A673 (cell line): ENCODE results near the gene PLEKHG3. TPM values are rescaled to one million over a fixed set of nuclear protein-coding genes. Genes with fewer than 3 reads are reported as not detected.

ENCODE experiments used
- BruUV-seq: library from RNA; stranded (reverse); fragments of 400-500 nt; replicated peaks from 2 replicates; lab custom pipeline; 2021; lab: Mats Ljungman, UMichigan
- CTCF ChIA-PET: fragments of 300-600 bp; sonication (Branson Sonifier 250); formaldehyde crosslinking; loops from one replicate; lab custom pipeline; 2022; ENCODE audit warnings: antibody characterized with exemption; lab: Charles Lee
- POLR2A ChIA-PET: fragments of 300-600 bp; sonication (Branson Sonifier 250); formaldehyde crosslinking; loops from one replicate; lab custom pipeline; 2022; ENCODE audit warnings: antibody characterized with exemption; ENCODE audit not compliant: low non-redundant PET; lab: Charles Lee
- DNase-seq: peaks from one replicate; pipeline ENCODE4 v3.0.0-alpha.2; 2015; ENCODE audit warnings: low spot score
- H3K27ac ChIP-seq: fragments of 200-600 bp; sonication (generic); 2 replicates; pipeline ENCODE4 v1.5.1; 2016; ENCODE audit warnings: mixed run types, low read depth, mild to moderate bottlenecking, mixed read lengths, antibody characterized with exemption, low read length; ENCODE audit not compliant: poor library complexity, severe bottlenecking
- H3K27me3 ChIP-seq: fragments of 200-600 bp; sonication (generic); replicated peaks from 2 replicates; pipeline ENCODE4 v1.6.1; 2017; ENCODE audit warnings: mixed run types, low read depth, mild to moderate bottlenecking, mixed read lengths, antibody characterized with exemption, low read length; ENCODE audit not compliant: insufficient read depth, poor library complexity
- H3K36me3 ChIP-seq: fragments of 200-600 bp; sonication (generic); 2 replicates; pipeline ENCODE4 v1.6.1; 2016; ENCODE audit warnings: mixed run types, mild to moderate bottlenecking, mixed read lengths, antibody characterized with exemption, low read length; ENCODE audit not compliant: insufficient read depth, poor library complexity, severe bottlenecking
- H3K4me1 ChIP-seq: fragments of 200-600 bp; sonication (generic); 2 replicates; pipeline ENCODE4 v1.6.1; 2017; ENCODE audit warnings: mixed run types, mild to moderate bottlenecking, mixed read lengths, antibody characterized with exemption, low read length; ENCODE audit not compliant: insufficient read depth, poor library complexity, severe bottlenecking
- H3K4me3 ChIP-seq: fragments of 200-600 bp; sonication (generic); 2 replicates; pipeline ENCODE4 v1.5.1; 2016; ENCODE audit warnings: low read depth, mixed run types, mild to moderate bottlenecking, mixed read lengths, low read length; ENCODE audit not compliant: poor library complexity, severe bottlenecking
- H3K9me3 ChIP-seq: fragments of 200-600 bp; sonication (generic); 2 replicates; pipeline ENCODE4 v1.6.1; 2016; ENCODE audit warnings: mixed run types, low read depth, mild to moderate bottlenecking, mixed read lengths, antibody characterized with exemption, low read length; ENCODE audit not compliant: poor library complexity, severe bottlenecking
- EZH2 ChIP-seq: fragments of 200-600 bp; sonication (generic); IDR thresholded peaks from 2 replicates; pipeline ENCODE4 v1.6.1; 2017; ENCODE audit warnings: borderline replicate concordance, low read depth, mild to moderate bottlenecking, mixed read lengths, antibody characterized with exemption, low read length; ENCODE audit not compliant: poor library complexity, severe bottlenecking
- intact Hi-C: fragments of 100-400 bp; cut with micrococcal nuclease; formaldehyde crosslinking; loops from one replicate; pipeline ENCODE4 v1.10.0; 2022; ENCODE audit not compliant: unreplicated experiment
- total RNA-seq: library from RNA; stranded (reverse); gene quantifications from 2 replicates; pipeline ENCODE4 v1.2.3, GENCODE V29; 2021
- TF ChIP-seq, protein P1 (sequence below): fragments of 300-800, 200-600 bp; sonication (generic); conservative IDR thresholded peaks from 2 replicates; pipeline ENCODE4 v1.5.1; 2017; ENCODE audit warnings: low read depth, mild to moderate bottlenecking, antibody characterized with exemption, low read length, moderate library complexity, mixed read lengths

The PLEKHG3 gene
- total RNA-seq, 1 experiment from 2014 or later: 29.6 TPM

DNA sequence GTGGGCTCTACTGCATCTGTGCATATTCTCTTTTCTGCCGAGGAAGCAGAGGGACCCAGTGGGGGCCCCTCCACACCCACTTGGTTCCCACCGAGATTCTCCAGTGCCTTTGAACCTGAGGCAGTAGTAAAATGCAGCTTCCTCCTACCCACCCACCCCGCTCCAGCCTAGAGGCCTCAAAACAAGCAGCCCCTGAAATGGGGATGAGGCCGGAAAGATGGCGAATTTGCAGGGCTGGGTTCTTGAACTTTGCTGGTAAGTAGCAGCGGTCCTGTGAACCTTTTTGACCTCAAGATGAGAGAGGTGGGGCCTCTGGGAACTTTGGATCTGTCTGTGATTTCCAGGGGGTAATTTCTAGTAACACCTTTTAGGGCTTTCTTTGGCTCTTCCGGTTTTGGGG, 15.4 kb downstream of the PLEKHG3 start:
- CTCF ChIA-PET: no interaction called here
- TF ChIP-seq, protein P1, sequence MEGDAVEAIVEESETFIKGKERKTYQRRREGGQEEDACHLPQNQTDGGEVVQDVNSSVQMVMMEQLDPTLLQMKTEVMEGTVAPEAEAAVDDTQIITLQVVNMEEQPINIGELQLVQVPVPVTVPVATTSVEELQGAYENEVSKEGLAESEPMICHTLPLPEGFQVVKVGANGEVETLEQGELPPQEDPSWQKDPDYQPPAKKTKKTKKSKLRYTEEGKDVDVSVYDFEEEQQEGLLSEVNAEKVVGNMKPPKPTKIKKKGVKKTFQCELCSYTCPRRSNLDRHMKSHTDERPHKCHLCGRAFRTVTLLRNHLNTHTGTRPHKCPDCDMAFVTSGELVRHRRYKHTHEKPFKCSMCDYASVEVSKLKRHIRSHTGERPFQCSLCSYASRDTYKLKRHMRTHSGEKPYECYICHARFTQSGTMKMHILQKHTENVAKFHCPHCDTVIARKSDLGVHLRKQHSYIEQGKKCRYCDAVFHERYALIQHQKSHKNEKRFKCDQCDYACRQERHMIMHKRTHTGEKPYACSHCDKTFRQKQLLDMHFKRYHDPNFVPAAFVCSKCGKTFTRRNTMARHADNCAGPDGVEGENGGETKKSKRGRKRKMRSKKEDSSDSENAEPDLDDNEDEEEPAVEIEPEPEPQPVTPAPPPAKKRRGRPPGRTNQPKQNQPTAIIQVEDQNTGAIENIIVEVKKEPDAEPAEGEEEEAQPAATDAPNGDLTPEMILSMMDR: no peak
- no peak for TF ChIP-seq EZH2
- DNase-seq: no peak
- H3K36me3 ChIP-seq: no peaks in the 10 kb centered on the region
- H3K4me3 ChIP-seq: no peak overlapping the region
- peaks cover 41% of the 10 kb centered on the region for H3K4me1 ChIP-seq
- no peaks in the 10 kb centered on the region for H3K27me3 ChIP-seq
- H3K9me3 ChIP-seq: no peaks in the 10 kb centered on the region
- BruUV-seq: no TSS peak
- intact Hi-C loops: no loop called here
- no peak overlapping the region for H3K27ac ChIP-seq
- POLR2A ChIA-PET: no interaction called here

GRCh38 chr14:64720131-64720576, 15.9 kb downstream of the PLEKHG3 start:
- no TSS peak for BruUV-seq
- Histone ChIP-seq H3K4me3 (no peak overlapping the region), H3K9me3 (no peaks in the 10 kb centered on the region), H3K27me3 (no peaks in the 10 kb centered on the region), H3K4me1 (peaks cover 46% of the 10 kb centered on the region), H3K27ac (peak overlapping the region; percentile 34), H3K36me3 (no peaks in the 10 kb centered on the region)
- DNase-seq: no peak
- ChIA-PET POLR2A (no interaction called here), CTCF (no interaction called here)
- intact Hi-C loops: no loop called here
- no peak for TF ChIP-seq EZH2

DNA sequence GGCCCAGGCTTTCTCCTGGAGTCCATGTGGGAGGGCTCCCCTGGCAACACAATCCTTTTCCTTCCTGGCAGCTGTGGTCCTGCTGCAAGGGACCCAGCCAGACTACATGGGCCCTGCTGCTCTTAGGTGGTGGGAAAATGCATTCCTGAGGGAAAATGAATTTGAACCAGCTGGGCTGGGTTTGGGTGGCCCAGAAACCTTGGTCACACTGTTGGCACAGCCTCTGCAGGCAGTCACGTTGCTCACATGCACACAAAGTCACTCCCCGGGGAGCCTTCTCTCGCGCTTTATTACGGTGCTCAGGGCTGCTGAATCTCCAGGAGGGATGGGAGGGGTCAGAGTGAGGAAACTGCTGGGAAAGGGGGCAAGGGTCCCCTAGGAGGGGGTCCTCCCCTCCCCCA, 17.2 kb downstream of the PLEKHG3 start:
- ChIA-PET POLR2A (no interaction called here), CTCF (no interaction called here)
- H3K27me3 ChIP-seq: no peaks in the 10 kb centered on the region
- no peaks in the 10 kb centered on the region for H3K9me3 ChIP-seq
- peak overlapping the region; percentile 34 for H3K27ac ChIP-seq
- no peaks in the 10 kb centered on the region for H3K36me3 ChIP-seq
- no peak for TF ChIP-seq EZH2
- TF ChIP-seq, protein P1: no peak
- no peak overlapping the region for H3K4me3 ChIP-seq
- intact Hi-C loops: no loop called here
- BruUV-seq: no TSS peak
- peak; percentile 76 for DNase-seq
- peaks cover 48% of the 10 kb centered on the region for H3K4me1 ChIP-seq

DNA sequence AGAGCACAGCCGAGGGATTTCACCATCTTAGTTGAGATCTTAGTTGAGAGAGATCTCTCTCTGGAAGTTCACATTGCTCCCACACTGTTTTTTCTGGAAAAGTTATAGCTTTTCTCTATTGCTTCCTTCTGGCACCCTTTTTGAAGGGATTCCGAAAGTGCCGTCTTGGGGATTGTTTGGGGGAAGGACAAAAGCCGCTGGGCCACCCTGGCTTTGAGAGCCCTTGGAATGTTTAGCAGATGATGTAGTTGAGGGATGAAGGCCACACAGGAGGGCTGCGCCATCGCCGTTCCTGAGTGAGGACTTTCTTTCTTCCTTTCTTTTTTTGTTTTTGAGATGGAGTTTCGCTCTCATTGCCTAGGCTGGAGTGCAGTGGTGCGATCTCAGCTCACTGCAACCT, 17.7 kb downstream of the PLEKHG3 start:
- Histone ChIP-seq H3K9me3 (no peaks in the 10 kb centered on the region), H3K4me1 (peaks cover 43% of the 10 kb centered on the region), H3K27me3 (no peaks in the 10 kb centered on the region), H3K27ac (peak overlapping the region; percentile 34), H3K4me3 (no peak overlapping the region), H3K36me3 (no peaks in the 10 kb centered on the region)
- ChIA-PET CTCF (no interaction called here), POLR2A (no interaction called here)
- intact Hi-C loops: no loop called here
- BruUV-seq: no TSS peak
- TF ChIP-seq EZH2: no peak
- TF ChIP-seq, protein P1: no peak
- no peak for DNase-seq
